Loucy (cell line): ENCODE measurements around the gene SLX4IP.

ENCODE experiments used
- H2AFZ ChIP-seq: fragments of 200-600 bp; sonication (generic); 2 replicates; pipeline ENCODE4 v1.6.0; 2016; ENCODE audit warnings: antibody characterized with exemption, mild to moderate bottlenecking, low read length, moderate library complexity
- H3F3A ChIP-seq: fragments of 200-600 bp; 2 replicates; pipeline ENCODE4 v1.6.0; 2016; ENCODE audit warnings: antibody characterized with exemption, low read depth, mild to moderate bottlenecking
- H3K27me3 ChIP-seq: fragments of 200-600 bp; sonication (generic); 2 replicates; pipeline ENCODE4 v1.6.1; 2014; ENCODE audit warnings: low read length, mild to moderate bottlenecking; ENCODE audit not compliant: insufficient read depth, poor library complexity, severe bottlenecking
- H3K36me3 ChIP-seq: fragments of 200-600 bp; sonication (generic); 2 replicates; pipeline ENCODE4 v1.6.1; 2016; ENCODE audit warnings: low read length; ENCODE audit not compliant: insufficient read depth
- H3K4me1 ChIP-seq: fragments of 200-600 bp; sonication (generic); 2 replicates; pipeline ENCODE4 v1.5.1; 2014; ENCODE audit warnings: low read length, mild to moderate bottlenecking; ENCODE audit not compliant: insufficient read depth, poor library complexity, severe bottlenecking
- H3K4me2 ChIP-seq: fragments of 200-600 bp; sonication (generic); 2 replicates; pipeline ENCODE4 v1.6.0; 2014; ENCODE audit warnings: antibody characterized with exemption, low read length, low read depth, mild to moderate bottlenecking; ENCODE audit not compliant: poor library complexity, severe bottlenecking
- H3K4me3 ChIP-seq: fragments of 200-600 bp; sonication (generic); 2 replicates; pipeline ENCODE4 v1.5.1; 2014; ENCODE audit warnings: low read length, mild to moderate bottlenecking, mixed read lengths; ENCODE audit not compliant: poor library complexity, severe bottlenecking
- H3K79me2 ChIP-seq: fragments of 200-600 bp; sonication (generic); 2 replicates; pipeline ENCODE4 v1.6.1; 2014; ENCODE audit warnings: low read length; ENCODE audit not compliant: insufficient read depth
- H3K9ac ChIP-seq: fragments of 200-600 bp; sonication (generic); 2 replicates; pipeline ENCODE4 v1.6.0; 2014; ENCODE audit warnings: mild to moderate bottlenecking, low read depth, low read length, moderate library complexity; ENCODE audit not compliant: poor library complexity, severe bottlenecking
- H3K9me2 ChIP-seq: fragments of 200-600 bp; sonication (generic); replicated peaks from 2 replicates; pipeline ENCODE4 v1.6.1; 2016; ENCODE audit warnings: low read depth, low read length, mixed read lengths
- H3K9me3 ChIP-seq: fragments of 200-600 bp; sonication (generic); 2 replicates; pipeline ENCODE4 v1.6.1; 2014; ENCODE audit warnings: mild to moderate bottlenecking, antibody characterized with exemption, low read length, low read depth; ENCODE audit not compliant: insufficient read depth
- H4K20me1 ChIP-seq: fragments of 200-600 bp; sonication (generic); 2 replicates; pipeline ENCODE4 v1.6.0; 2014; ENCODE audit warnings: antibody characterized with exemption, low read length, mild to moderate bottlenecking; ENCODE audit not compliant: insufficient read depth, poor library complexity, severe bottlenecking
- CTCF ChIP-seq: fragments of 200-600 bp; sonication (generic); conservative IDR thresholded peaks from 2 replicates; pipeline ENCODE4 v1.5.1; 2014; ENCODE audit warnings: mild to moderate bottlenecking, antibody characterized with exemption, low read length
- EZH2phosphoT487 ChIP-seq: fragments of 200-600 bp; IDR thresholded peaks from 2 replicates; pipeline ENCODE4 v1.6.1; 2018; ENCODE audit warnings: antibody characterized with exemption, mild to moderate bottlenecking, moderate library complexity, borderline replicate concordance

The SLX4IP gene

GRCh38 chr20:10527781-10528180 lies 92.7 kb downstream of the SLX4IP start:
- Histone ChIP-seq H3K9ac (no peak overlapping the region), H3K36me3 (no peaks in the 10 kb centered on the region), H3K9me3 (no peaks in the 10 kb centered on the region), H3K27me3 (no peaks in the 10 kb centered on the region), H3K4me3 (no peak overlapping the region), H4K20me1 (no peaks in the 10 kb centered on the region), H2AFZ (no peak overlapping the region), H3K79me2 (no peaks in the 10 kb centered on the region; the same call in 1 of the 2 replicates), H3F3A (no peaks in the 10 kb centered on the region), H3K9me2 (no peaks in the 10 kb centered on the region), H3K4me2 (no peak overlapping the region), H3K4me1 (peaks cover 27% of the 10 kb centered on the region)
- TF ChIP-seq EZH2phosphoT487 (no peak), CTCF (no peak)

- H3K4me3 ChIP-seq, result no peak overlapping the region
- H3F3A ChIP-seq, result no peaks in the 10 kb centered on the region
- H3K79me2 ChIP-seq, result no peaks in the 10 kb centered on the region; the same call in 1 of the 2 replicates
- H3K9me2 ChIP-seq, result no peaks in the 10 kb centered on the region
- H2AFZ ChIP-seq, result no peak overlapping the region
- H3K27me3 ChIP-seq, result no peaks in the 10 kb centered on the region
- no peaks in the 10 kb centered on the region for H4K20me1 ChIP-seq
- no peaks in the 10 kb centered on the region for H3K9me3 ChIP-seq
- no peak overlapping the region for H3K4me2 ChIP-seq
- H3K36me3 ChIP-seq, result no peaks in the 10 kb centered on the region
- H3K9ac ChIP-seq, result no peak overlapping the region
- no peak for TF ChIP-seq CTCF
- TF ChIP-seq EZH2phosphoT487, result no peak
- peaks cover 9% of the 10 kb centered on the region for H3K4me1 ChIP-seq
Observed at GRCh38 chr20:10530883-10531282, 95.8 kb downstream of the SLX4IP start.

- no peak overlapping the region for H3K9ac ChIP-seq
- no peak for TF ChIP-seq EZH2phosphoT487
- TF ChIP-seq CTCF, result no peak
- H3K9me3 ChIP-seq, result no peaks in the 10 kb centered on the region
- H3K4me1 ChIP-seq, result peaks cover 9% of the 10 kb centered on the region
- no peaks in the 10 kb centered on the region for H4K20me1 ChIP-seq
- H3K27me3 ChIP-seq, result no peaks in the 10 kb centered on the region
- no peak overlapping the region for H3K4me3 ChIP-seq
- no peaks in the 10 kb centered on the region for H3K79me2 ChIP-seq
- H3K4me2 ChIP-seq, result no peak overlapping the region
- no peak overlapping the region for H2AFZ ChIP-seq
- H3K36me3 ChIP-seq, result no peaks in the 10 kb centered on the region
- H3F3A ChIP-seq, result no peaks in the 10 kb centered on the region
- H3K9me2 ChIP-seq, result no peaks in the 10 kb centered on the region
Observed at GRCh38 chr20:10531848-10532247, 96.7 kb downstream of the SLX4IP start.
